Esophagus (tissue), 2 donors: ENCODE measurements around the gene RAMP3. TPM values are rescaled to one million over a fixed set of nuclear protein-coding genes. Genes with fewer than 3 reads are reported as not detected.

Experiments
- H3K27ac ChIP-seq, 2 donors: one replicate each; pipeline ENCODE4 v1.5.1; 2013; ENCODE audit warnings: low read depth in 2 of 2, mild to moderate bottlenecking in 2 of 2, inconsistent platforms in 1 of 2, low read length in 1 of 2, moderate library complexity in 1 of 2
- H3K27me3 ChIP-seq, 2 donors: one replicate each; pipeline ENCODE4 v1.6.1; 2013; ENCODE audit warnings: low read length in 2 of 2, control low read depth in 1 of 2, mild to moderate bottlenecking in 1 of 2; ENCODE audit not compliant: insufficient read depth in 2 of 2, control insufficient read depth in 1 of 2
- H3K36me3 ChIP-seq, 2 donors: one replicate each; pipeline ENCODE4 v1.6.1; 2013; ENCODE audit warnings: low read length in 1 of 2; ENCODE audit not compliant: control insufficient read depth in 2 of 2, insufficient read depth in 2 of 2
- H3K4me1 ChIP-seq, 2 donors: one replicate each; pipeline ENCODE4 v1.6.1; 2013; ENCODE audit warnings: low read length in 1 of 2; ENCODE audit not compliant: control insufficient read depth in 2 of 2, insufficient read depth in 2 of 2
- H3K4me3 ChIP-seq, 2 donors: one replicate each; pipeline ENCODE4 v1.5.1; 2013; ENCODE audit warnings: low read length in 2 of 2, mild to moderate bottlenecking in 2 of 2, low read depth in 1 of 2, moderate library complexity in 1 of 2
- H3K9me3 ChIP-seq, 2 donors: one replicate each; pipeline ENCODE4 v1.6.1; 2013; ENCODE audit warnings: mild to moderate bottlenecking in 2 of 2, low read depth in 1 of 2, low read length in 1 of 2, moderate library complexity in 1 of 2; ENCODE audit not compliant: control insufficient read depth in 2 of 2, insufficient read depth in 1 of 2
- WGBS, 2 donors: extraction: QIAGEN DNeasy Blood & Tissue Kit; methylation state at CpG; one replicate each; pipeline ENCODE4 v1.1.7; 2013; 5-methylcytosine and 5-hydroxymethylcytosine counted together
- polyA plus RNA-seq, 2 donors: library from polyadenylated mRNA; stranded (reverse); fragments of 200-250 nt; gene quantifications; one replicate each; pipeline ENCODE4 v1.2.3, GENCODE V29; 2013
- donor health status: healthy with polysubstance abuse.
- donor health status: Bipolar disorder and iron deficiency.

Gene RAMP3
- polyA plus RNA-seq, 2 donors, result 8.5 to 12.1 TPM

DNA sequence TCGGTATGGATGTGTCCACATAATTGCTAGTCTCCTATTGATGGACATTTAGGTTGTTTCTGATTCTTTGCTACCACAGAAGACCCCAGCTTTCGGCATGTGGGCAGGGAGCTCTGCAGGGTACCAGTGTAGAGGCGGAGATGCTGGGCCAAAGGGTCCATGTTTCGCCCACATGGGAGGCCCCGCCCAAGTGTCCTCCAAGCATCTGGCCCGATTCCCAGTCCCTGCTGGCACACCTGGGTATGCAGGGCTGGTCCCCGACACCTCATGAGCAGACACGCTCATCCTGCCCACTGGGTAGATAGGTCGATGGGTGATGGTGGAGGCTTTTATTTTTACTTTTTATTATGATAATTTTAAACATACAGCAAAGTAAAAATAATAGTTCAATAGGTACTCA, 26.7 kb upstream of the RAMP3 start:
- no peak overlapping the region for H3K4me3 ChIP-seq
- no peaks in the 10 kb centered on the region for H3K27me3 ChIP-seq
- 63 to 66% methylated on average over 9 of the region's 9 CpGs for WGBS, 2 donors
- H3K36me3 ChIP-seq, result no peaks in the 10 kb centered on the region
- no peaks in the 10 kb centered on the region for H3K9me3 ChIP-seq
- H3K4me1 ChIP-seq, result no peaks in the 10 kb centered on the region
- no peak overlapping the region for H3K27ac ChIP-seq

DNA sequence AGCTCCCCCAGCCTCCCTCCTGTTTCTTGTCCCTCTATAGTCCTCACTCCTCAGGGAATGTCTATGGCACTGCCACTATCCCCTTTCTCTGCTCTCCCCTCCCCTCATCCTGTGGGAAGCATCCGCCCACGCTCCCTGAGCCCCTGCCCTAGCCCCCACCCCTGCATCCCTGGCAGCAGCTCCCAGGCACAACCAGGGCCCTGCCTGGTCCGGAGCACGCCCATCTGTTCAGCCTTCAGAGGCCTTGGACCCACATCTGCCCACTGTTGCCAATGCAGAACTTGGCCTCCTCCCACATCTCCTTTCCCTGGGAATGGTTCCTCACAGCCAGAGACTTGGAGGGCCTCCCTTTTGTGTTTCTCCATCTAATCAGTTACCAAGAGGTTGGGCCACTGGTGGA, 25.7 kb upstream of the RAMP3 start:
- 72 to 84% methylated on average over 4 of the region's 4 CpGs for WGBS, 2 donors
- Histone ChIP-seq H3K27me3 (no peaks in the 10 kb centered on the region), H3K4me1 (no peaks in the 10 kb centered on the region), H3K4me3 (no peak overlapping the region), H3K36me3 (no peaks in the 10 kb centered on the region), H3K27ac (no peak overlapping the region), H3K9me3 (no peaks in the 10 kb centered on the region)

- H3K4me3 ChIP-seq, result no peak overlapping the region
- no peaks in the 10 kb centered on the region for H3K36me3 ChIP-seq
- no peak overlapping the region for H3K27ac ChIP-seq
- no peaks in the 10 kb centered on the region for H3K27me3 ChIP-seq
- H3K9me3 ChIP-seq, result no peaks in the 10 kb centered on the region
- no peaks in the 10 kb centered on the region for H3K4me1 ChIP-seq
- WGBS, 2 donors, result 77 to 81% methylated on average over 8 of the region's 8 CpGs
Observed at GRCh38 chr7:45132708-45133320, 24.8 kb upstream of the RAMP3 start.

DNA sequence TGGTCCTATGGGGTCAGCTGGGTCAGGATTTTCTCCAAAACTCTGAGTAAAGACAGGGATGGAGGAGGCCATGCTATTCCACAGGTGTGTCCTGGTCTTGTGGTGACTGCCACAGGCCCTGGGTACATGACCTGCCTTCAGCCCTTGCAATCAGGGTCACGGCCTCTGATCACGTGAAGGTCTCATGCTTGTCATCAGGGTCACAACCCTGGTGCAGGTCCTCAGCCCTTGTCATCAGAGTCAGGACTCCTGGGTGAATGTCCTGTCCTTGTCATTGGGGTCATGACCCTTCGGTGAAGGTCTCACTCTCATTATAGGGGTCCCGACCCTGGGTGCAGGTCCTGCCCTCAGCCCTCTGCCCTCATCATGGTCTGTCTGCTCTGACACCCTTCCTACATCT, 24.2 kb upstream of the RAMP3 start:
- H3K27me3 ChIP-seq, result no peaks in the 10 kb centered on the region
- no peaks in the 10 kb centered on the region for H3K4me1 ChIP-seq
- 91 to 98% methylated on average over 4 of the region's 4 CpGs for WGBS, 2 donors
- H3K27ac ChIP-seq, result no peak overlapping the region
- no peak overlapping the region for H3K4me3 ChIP-seq
- H3K36me3 ChIP-seq, result no peaks in the 10 kb centered on the region
- H3K9me3 ChIP-seq, result no peaks in the 10 kb centered on the region

DNA sequence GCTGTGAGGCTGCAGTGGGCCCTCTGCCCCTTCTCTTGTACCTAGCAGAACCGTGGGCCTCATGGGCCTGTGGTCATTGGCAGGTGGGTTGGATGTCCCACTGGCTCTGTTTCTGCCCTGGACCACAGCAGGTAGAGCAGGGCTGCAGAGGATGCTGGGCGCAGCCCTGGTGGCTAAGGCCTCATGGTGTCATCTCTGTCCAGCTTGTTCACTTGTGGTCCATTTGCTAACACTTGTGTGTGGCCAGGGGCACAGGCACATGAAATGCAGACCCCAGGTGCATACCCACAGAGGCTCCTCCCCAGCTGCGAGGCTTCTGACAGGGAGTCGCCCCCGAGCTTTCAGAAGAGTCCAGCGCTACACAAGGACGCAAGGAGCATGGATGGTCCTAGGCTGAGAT, 23.7 kb upstream of the RAMP3 start:
- Histone ChIP-seq H3K4me3 (no peak overlapping the region), H3K9me3 (no peaks in the 10 kb centered on the region), H3K27me3 (no peaks in the 10 kb centered on the region), H3K36me3 (no peaks in the 10 kb centered on the region), H3K4me1 (no peaks in the 10 kb centered on the region), H3K27ac (no peak overlapping the region)
- WGBS, 2 donors, result 93% methylated on average over 7 of the region's 7 CpGs

GRCh38 chr7:45136106-45137060, 21.2 kb upstream of the RAMP3 start:
- H3K4me3 ChIP-seq, result no peak overlapping the region
- no peaks in the 10 kb centered on the region for H3K9me3 ChIP-seq
- no peaks in the 10 kb centered on the region for H3K27me3 ChIP-seq
- H3K36me3 ChIP-seq, result no peaks in the 10 kb centered on the region
- WGBS, 2 donors, result 37 to 45% methylated on average over 9 of the region's 9 CpGs
- no peaks in the 10 kb centered on the region for H3K4me1 ChIP-seq
- no peak overlapping the region for H3K27ac ChIP-seq

DNA sequence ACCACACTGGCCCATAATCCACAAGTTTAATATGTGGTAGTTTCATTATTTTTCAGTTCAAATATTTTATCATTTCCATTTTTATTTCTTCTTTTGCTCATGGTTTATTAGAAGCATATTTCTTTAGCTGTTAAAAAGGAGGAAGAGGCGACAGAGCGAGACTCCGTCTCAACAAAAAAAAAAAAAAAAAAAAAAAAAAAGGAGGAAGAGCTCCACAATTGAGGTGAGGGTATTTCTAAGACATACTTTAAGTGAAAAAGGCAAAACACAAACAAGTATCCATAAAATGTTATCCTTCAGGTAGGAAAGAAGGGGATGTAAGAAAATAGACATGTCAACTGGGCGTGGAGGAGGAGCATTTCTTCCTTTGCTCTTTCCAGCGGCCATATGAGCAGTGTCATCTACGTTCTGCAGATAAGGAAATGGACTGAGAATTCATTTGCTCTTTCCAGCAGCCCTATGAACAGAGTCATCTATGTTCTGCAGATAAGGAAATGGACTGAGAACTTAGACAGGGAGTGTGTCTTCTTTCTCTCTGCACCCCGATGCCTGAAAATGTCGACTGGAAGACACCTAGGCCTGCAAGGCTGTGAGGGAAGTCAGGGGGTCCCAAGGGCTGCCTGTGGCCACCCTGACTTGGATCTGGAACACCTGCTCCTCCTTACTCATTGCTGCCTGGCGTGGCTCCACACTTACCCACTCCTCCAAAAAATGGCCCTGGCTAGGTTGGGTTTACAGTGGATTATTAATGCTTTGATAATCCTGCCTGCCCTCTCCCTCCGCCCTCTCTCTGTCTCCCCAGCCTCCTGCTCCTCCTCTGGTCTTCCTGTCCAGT, 18.9 kb upstream of the RAMP3 start:
- 72 to 78% methylated on average over 10 of the region's 10 CpGs for WGBS, 2 donors
- Histone ChIP-seq H3K27me3 (no peaks in the 10 kb centered on the region), H3K27ac (no peak overlapping the region), H3K4me1 (no peaks in the 10 kb centered on the region), H3K4me3 (no peak overlapping the region), H3K36me3 (no peaks in the 10 kb centered on the region), H3K9me3 (no peaks in the 10 kb centered on the region)

GRCh38 chr7:45140827-45141226, 16.8 kb upstream of the RAMP3 start:
- Histone ChIP-seq H3K9me3 (no peaks in the 10 kb centered on the region), H3K4me1 (no peaks in the 10 kb centered on the region), H3K27ac (no peak overlapping the region), H3K27me3 (no peaks in the 10 kb centered on the region), H3K4me3 (no peak overlapping the region), H3K36me3 (no peaks in the 10 kb centered on the region)
- WGBS, 2 donors, result 74 to 83% methylated on average over 4 of the region's 4 CpGs

- Histone ChIP-seq H3K36me3 (no peaks in the 10 kb centered on the region), H3K27me3 (no peaks in the 10 kb centered on the region), H3K4me3 (no peak overlapping the region), H3K27ac (no peak overlapping the region), H3K4me1 (no peaks in the 10 kb centered on the region), H3K9me3 (no peaks in the 10 kb centered on the region)
- WGBS, 2 donors, result 82 to 89% methylated on average over 4 of the region's 4 CpGs
Observed at GRCh38 chr7:45143616-45144015, 14.0 kb upstream of the RAMP3 start.
